Measurements from ENCODE around the gene ZNF467. TPM values are rescaled to one million over a fixed set of nuclear protein-coding genes. Genes with fewer than 3 reads are reported as not detected.

The ZNF467 gene
- total and polyA plus RNA-seq, 2 experiments from 2014 or later = 0.10 to 0.40 TPM

GRCh38 chr7:149814494-149814893 lies 41.1 kb upstream of the ZNF467 start (continued):
- no peak for TF ChIP-seq ZNF462 (CRISPR knock-in tag; IDR thresholded peaks at IDR 0.05)
- no peak for TF ChIP-seq POLR2AphosphoS5 (IDR thresholded peaks at IDR 0.05; ENCODE audit: low read depth)
- TF ChIP-seq REST (IDR thresholded peaks at IDR 0.05; ENCODE audit: unreplicated experiment) = no peak
- TF ChIP-seq ZNF114 (CRISPR knock-in tag; IDR thresholded peaks at IDR 0.05) = no peak

GRCh38 chr7:149813254-149814035 lies 40.1 kb upstream of the ZNF467 start:
- H3K27ac Mint-ChIP-seq = no peak overlapping the region
- no peak for TF ChIP-seq ZNF114 (CRISPR knock-in tag; IDR thresholded peaks at IDR 0.05)
- no peak for TF ChIP-seq EZH2 (IDR thresholded peaks at IDR 0.05; ENCODE audit: low read depth, unreplicated experiment)
- no peak for TF ChIP-seq CREB1 (CRISPR knock-in tag; IDR thresholded peaks at IDR 0.05; ENCODE audit: low read depth)
- no peak for TF ChIP-seq EZH2phosphoT487 (IDR thresholded peaks at IDR 0.05; ENCODE audit: unreplicated experiment)
- TF ChIP-seq ETS1 (IDR thresholded peaks at IDR 0.05) = no peak
- TF ChIP-seq POLR2AphosphoS5 (IDR thresholded peaks at IDR 0.05; ENCODE audit: low read depth) = no peak
- no peak for TF ChIP-seq JUNB (IDR thresholded peaks at IDR 0.05; ENCODE audit: unreplicated experiment)
- TF ChIP-seq ZNF331 (CRISPR knock-in tag; IDR thresholded peaks at IDR 0.05; ENCODE audit: low read depth) = no peak
- TF ChIP-seq NANOG (IDR thresholded peaks at IDR 0.05; ENCODE audit: borderline replicate concordance) = no peak

More at GRCh38 chr7:149813254-149814035, 40.1 kb upstream of the ZNF467 start:
- no peaks in the 10 kb centered on the region for H3K27me3 ChIP-seq (ENCODE audit: insufficient read depth)
- no peaks in the 10 kb centered on the region for H3K79me2 ChIP-seq (replicated peaks; ENCODE audit: insufficient read depth)
- peaks cover 5% of the 10 kb centered on the region; the same call in 2 of the 3 replicates for H3K4me1 Mint-ChIP-seq
- no peak overlapping the region for H3K4me3 ChIP-seq
- H3K36me3 Mint-ChIP-seq (ENCODE audit: low read depth) = no peaks in the 10 kb centered on the region
- DNase-seq (ENCODE audit: low spot score) (no peak), ATAC-seq (peak; percentile 7; the same call in 2 of the 3 replicates)
- no peaks in the 10 kb centered on the region for H3K36me3 ChIP-seq (ENCODE audit: insufficient read depth)
- no peaks in the 10 kb centered on the region for H3K9me2 ChIP-seq (ENCODE audit: insufficient read depth)
- no peaks in the 10 kb centered on the region; the same call in 2 of the 3 replicates for H3K9me3 Mint-ChIP-seq
- H3K4me3 Mint-ChIP-seq = no peak overlapping the region
- no peaks in the 10 kb centered on the region for H3F3A ChIP-seq (replicated peaks; ENCODE audit: low read depth)
- H4K20me1 ChIP-seq (replicated peaks; ENCODE audit: insufficient read depth) = no peaks in the 10 kb centered on the region
- H3K4me2 ChIP-seq = no peak overlapping the region
- no peak overlapping the region for H2AFZ ChIP-seq
- peaks cover 2% of the 10 kb centered on the region for H3K27me3 Mint-ChIP-seq (ENCODE audit: insufficient read depth, low read depth, poor library complexity)
- no peak overlapping the region for H3K27ac ChIP-seq (ENCODE audit: low read depth)
- no peaks in the 10 kb centered on the region; the same call in 1 of the 2 replicates for H3K4me1 ChIP-seq (ENCODE audit: insufficient read depth)
